Activated CD8-positive, alpha-beta memory T cell treated with anti-CD3 and anti-CD28 coated beads for 48 hours (primary cell): Measurements from ENCODE around the gene SLC28A3.

ENCODE experiments used
- DNase-seq, 3 experiments: peaks; one replicate each; pipeline ENCODE4 v3.0.0-alpha.2; 2020; ENCODE audit warnings: low read depth in 2 of 3, low spot score in 2 of 3

Gene SLC28A3

GRCh38 chr9:84300271-84300670 is 40.3 kb downstream of the SLC28A3 start:
- no peak for DNase-seq

- no peak for DNase-seq
Measured at GRCh38 chr9:84297162-84297821, 43.3 kb downstream of the SLC28A3 start.

- DNase-seq: peak in 2 of 3 experiments; percentile 20 to 27
Measured at GRCh38 chr9:84296146-84296843, 44.3 kb downstream of the SLC28A3 start.

- DNase-seq: no peak
Measured at GRCh38 chr9:84294241-84294950, 46.2 kb downstream of the SLC28A3 start.

DNA sequence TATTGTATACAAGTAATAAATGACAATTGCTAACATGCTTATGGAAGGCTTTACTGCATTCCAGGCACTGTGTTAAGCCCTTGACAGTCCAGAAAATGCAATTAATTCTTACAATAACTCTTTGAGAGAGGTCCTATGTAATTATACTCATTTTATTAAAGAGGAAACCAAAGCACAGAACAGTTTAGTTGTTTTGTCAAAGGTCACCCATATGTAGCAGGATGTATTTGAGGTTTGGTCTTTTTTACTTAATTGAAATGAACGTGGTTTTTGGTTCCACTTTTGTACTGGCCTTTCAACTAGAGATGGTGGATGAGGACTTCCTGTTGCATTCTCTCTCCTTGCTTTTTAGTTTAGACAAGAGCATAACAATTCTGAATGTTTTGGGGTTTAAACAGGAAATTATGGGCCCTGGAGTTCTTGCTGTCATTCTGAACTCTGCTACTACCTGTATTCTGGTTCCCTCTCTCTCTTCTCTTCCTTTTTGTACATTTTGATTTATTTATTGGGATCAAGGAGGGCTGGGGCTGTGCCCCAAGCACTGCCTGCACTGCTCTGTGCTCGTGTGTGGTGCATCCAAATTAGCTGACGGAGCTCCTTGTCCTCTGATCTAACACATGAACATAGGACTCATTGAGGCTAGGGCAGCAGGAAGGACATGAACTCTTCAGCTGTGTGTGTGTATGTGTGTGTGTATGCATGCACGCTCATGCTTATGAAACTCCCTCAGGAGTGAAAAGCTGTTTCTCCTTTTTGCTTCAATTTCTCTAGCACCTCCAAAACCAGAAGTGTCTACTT is 47.4 kb downstream of the SLC28A3 start:
- no peak for DNase-seq

- DNase-seq: no peak
Measured at GRCh38 chr9:84285381-84285780, 55.2 kb downstream of the SLC28A3 start.

- no peak for DNase-seq
Measured at GRCh38 chr9:84283946-84284345, 56.6 kb downstream of the SLC28A3 start.

- DNase-seq: no peak
Measured at GRCh38 chr9:84278130-84278529, 62.4 kb downstream of the SLC28A3 start.

DNA sequence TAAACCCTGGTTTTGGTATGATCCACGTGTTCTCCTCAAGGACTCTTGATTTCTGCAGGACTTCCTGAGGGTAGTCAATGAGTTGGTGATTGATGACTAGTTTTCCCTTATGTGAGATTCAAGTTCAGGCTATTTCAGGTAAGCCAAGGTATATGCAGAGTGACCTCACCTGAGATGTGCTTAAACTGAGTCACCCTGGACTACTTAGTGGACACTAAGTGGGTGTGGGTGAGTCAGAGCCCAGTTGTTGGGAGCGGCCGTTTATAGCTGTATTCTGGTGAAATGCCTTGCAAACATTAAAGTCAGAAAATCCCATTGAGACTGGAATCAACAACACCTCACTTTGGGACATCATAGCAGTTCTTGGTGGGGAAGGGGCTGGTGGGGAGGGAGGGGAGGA is 62.9 kb downstream of the SLC28A3 start:
- DNase-seq: no peak

GRCh38 chr9:84276741-84277140 is 63.8 kb downstream of the SLC28A3 start:
- DNase-seq: no peak

DNA sequence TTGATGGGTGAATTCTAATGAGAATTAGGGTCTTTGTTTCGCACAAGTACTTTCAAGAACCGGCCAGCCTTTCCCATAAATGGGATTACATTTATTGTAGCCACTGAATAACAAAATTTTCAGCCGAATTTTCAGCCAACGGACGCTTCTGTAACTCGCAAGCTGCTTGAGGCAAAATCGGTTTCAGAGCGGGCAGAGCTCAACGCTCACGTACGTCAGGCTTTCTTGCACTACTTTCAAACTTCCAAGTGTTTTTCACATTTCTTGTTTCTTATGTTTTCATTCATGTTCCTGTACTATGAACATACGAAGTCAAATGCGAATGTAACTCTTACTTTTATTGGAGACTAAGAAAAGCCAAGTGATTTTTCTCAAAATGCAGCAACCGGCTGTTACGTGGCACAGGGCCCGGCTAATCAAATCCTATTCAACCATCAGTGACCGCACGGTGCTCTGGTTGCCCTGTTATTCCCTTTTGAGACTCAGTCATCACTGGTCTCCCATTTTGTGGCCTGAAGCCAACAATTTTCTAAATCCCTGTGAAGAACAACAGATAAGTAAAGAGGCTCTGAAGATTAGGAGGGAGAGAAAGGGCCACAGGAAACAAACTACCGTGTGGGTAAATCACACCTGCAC is 68.5 kb downstream of the SLC28A3 start:
- DNase-seq: no peak

DNA sequence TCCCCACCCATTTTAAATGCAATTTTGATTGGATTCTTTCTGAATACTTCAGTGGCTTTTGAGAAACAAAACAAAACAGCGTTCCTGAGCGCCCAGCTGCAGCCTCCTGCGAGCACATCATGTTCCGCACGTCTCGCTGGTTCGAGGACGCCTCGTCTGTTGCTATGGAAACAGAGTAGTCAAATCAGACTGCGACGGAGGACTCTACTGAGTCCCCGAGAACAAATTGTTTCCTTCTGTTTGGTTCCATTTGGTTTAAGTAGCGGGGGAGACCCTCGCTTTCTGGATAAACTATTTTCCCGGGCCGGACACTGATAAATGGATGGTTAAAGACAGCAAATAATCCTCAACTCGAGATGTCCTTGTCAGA is 69.0 kb downstream of the SLC28A3 start:
- peak in 1 of 3 experiments; percentile 18 for DNase-seq

GRCh38 chr9:84270847-84271530 is 69.6 kb downstream of the SLC28A3 start:
- DNase-seq: no peak

DNA sequence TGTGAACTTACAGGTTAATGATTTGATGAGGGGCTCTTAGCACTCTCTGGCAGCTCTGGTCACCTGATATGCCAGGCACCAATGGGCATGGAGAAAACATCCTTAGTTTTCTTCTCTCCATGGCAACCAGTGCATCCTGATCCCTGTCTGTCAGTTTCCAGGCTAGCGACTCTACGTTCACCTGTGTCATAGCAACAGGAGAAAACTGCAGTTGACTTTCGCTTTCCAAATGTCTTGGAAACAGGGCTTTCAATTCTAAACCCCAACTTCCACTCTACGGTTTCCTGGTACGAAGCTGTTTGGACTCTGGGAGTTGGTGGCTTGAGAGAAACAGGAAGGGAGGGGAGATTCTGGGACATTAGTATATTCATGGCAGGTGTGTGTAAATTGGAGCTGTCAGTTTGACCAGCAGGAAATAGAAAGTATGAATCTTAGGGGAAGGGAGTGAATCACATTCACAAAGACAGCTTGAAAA is 74.4 kb downstream of the SLC28A3 start:
- DNase-seq: no peak

GRCh38 chr9:84264307-84265029 is 76.1 kb downstream of the SLC28A3 start:
- no peak for DNase-seq

DNA sequence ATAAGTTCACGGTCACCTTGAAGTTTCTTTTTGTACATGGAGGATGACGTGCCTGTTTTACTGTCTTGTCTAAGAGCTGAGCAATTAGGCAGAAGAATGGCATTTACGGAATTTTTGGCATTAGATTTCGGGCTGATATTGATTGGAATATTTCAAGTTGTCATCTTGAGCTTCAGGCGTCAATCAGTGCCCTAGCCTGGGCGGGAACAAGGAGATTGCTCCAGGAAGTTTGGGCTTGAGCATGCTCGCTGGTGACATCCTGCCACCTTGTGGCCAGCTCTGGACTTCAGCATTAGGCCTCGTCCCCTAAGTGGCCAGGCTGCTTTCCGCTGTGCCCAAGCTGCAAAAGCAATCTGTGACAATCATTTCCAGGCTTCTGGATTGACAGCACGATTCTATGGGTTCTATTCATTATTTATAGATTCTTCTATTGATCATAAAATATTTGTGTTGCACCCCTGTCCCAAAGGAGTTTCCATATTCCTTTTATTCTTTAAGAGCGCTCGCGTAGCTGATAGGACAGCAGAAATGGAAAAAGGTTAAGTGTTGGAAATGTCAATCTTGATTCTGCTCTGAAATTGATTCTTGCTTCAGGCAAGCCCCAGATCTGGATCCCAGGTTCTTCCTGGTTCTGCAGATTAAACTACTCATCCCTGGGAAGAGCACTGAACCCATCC is 79.3 kb downstream of the SLC28A3 start:
- DNase-seq: peak in 1 of 3 experiments; percentile 15

DNA sequence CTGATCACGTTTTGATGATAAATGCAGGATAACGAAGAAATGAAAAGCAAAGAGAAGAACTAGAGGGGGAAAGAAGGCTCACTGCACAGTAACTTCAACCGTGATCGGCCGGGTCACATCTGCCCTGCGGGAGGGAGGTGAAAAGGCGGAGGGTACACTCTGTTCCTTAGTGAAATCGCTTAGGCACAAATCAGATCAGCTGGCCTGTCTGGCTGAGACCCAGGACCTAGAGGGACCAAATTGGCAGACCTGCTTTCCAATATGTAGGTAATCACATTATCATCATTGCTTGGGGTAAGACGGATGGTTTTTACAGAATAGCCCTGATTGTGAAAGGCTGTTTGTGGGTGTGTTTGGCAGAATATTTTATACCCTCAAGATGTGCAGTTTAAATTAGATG is 82.2 kb downstream of the SLC28A3 start:
- DNase-seq: no peak

DNA sequence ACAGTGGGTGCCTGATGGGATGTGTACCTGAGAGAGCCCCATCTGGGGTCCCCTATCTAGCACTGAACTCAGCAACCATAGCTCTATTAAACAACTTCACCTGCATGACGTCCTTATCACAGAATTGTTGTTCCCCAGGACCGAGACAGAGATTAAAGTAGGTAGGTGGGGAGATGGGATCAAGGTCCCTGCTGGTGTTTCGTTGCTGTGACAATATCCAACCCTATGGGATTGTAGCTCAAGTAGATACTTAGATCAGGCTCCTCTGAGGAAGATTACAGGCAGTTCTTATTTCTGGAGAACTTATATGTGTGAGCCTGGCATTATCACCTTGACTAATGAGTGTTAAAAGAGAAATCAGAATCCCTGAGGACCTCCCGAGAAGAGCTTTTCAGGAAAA is 84.9 kb downstream of the SLC28A3 start:
- DNase-seq: no peak

DNA sequence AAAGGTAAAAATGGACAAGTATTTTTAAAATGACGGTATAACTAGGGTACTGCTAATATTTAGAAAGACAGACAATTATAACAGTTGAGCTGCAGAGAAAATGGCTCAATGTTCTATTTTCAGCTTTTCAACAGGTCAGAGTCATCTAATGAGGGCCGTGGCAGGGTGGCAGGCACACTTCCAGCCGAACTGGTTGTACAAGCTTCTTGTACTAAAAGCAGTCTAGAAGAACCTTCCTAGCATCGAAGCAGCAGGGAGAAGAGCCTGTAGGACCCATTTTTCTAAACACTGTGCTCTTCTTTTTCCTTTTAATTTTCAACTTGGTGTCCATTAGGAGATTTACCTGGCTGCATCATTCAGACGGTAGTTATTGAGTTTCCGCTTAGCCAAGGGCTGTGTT is 85.6 kb downstream of the SLC28A3 start:
- DNase-seq: no peak
